ENCODE results near the gene XPC.

The XPC gene

GRCh38 chr3:14169871-14170270, 8.5 kb downstream of the XPC start:
- no peak for DNase-seq

GRCh38 chr3:14169435-14169834, 9.0 kb downstream of the XPC start:
- no peak for DNase-seq

- DNase-seq, result no peak
Observed at GRCh38 chr3:14166877-14167603, 11.4 kb downstream of the XPC start.

GRCh38 chr3:14162178-14162577, 16.2 kb downstream of the XPC start:
- no peak for DNase-seq

- DNase-seq, result no peak
Observed at GRCh38 chr3:14161282-14161681, 17.1 kb downstream of the XPC start.

- no peak for DNase-seq
Observed at GRCh38 chr3:14159426-14159825, 19.0 kb downstream of the XPC start.

- no peak for DNase-seq
Observed at GRCh38 chr3:14158370-14158769, 20.0 kb downstream of the XPC start.

GRCh38 chr3:14157951-14158350, 20.4 kb downstream of the XPC start:
- no peak for DNase-seq

- no peak for DNase-seq
Observed at GRCh38 chr3:14156843-14157561, 21.4 kb downstream of the XPC start.

- DNase-seq, result peak; percentile 45
Observed at GRCh38 chr3:14156201-14156600, 22.2 kb downstream of the XPC start.

- no peak for DNase-seq
Observed at GRCh38 chr3:14154895-14155440, 23.4 kb downstream of the XPC start.

- no peak for DNase-seq
Observed at GRCh38 chr3:14154276-14154675, 24.1 kb downstream of the XPC start.

GRCh38 chr3:14153663-14154062, 24.7 kb downstream of the XPC start:
- no peak for DNase-seq

GRCh38 chr3:14152963-14153355, 25.4 kb downstream of the XPC start:
- DNase-seq, result no peak

GRCh38 chr3:14152233-14152962, 26.0 kb downstream of the XPC start:
- peak; percentile 61 for DNase-seq

- no peak for DNase-seq
Observed at GRCh38 chr3:14151471-14152083, 26.8 kb downstream of the XPC start.

GRCh38 chr3:14150491-14151230, 27.7 kb downstream of the XPC start:
- DNase-seq, result no peak

GRCh38 chr3:14150078-14150477, 28.3 kb downstream of the XPC start:
- no peak for DNase-seq

GRCh38 chr3:14148041-14148985, 30.1 kb downstream of the XPC start:
- DNase-seq, result peak; percentile 18

- DNase-seq, result no peak
Observed at GRCh38 chr3:14147617-14148016, 30.8 kb downstream of the XPC start.

GRCh38 chr3:14147066-14147435, 31.4 kb downstream of the XPC start:
- DNase-seq, result no peak

All from NCI-H82 (cell line).